Measurements from ENCODE around the gene NCK1. TPM values are rescaled to one million over a fixed set of nuclear protein-coding genes. Genes with fewer than 3 reads are reported as not detected.
A peak's percentile ranks its signal among the peaks of the same experiment; 100 is the strongest.

The NCK1 gene
- total RNA-seq (2011; cell fraction: chromatin; rRNA removed; ENCODE audit: low replicate concordance) = 18.7 and 56.8 TPM in 2 replicates
- 11.3 and 15.9 TPM in 2 replicates for total RNA-seq (2011; cell fraction: nucleolus; rRNA removed)
- 30.7 and 64.5 TPM in 2 replicates for total RNA-seq (2011; cell fraction: nucleoplasm; rRNA removed)
- total RNA-seq (2014; rRNA removed) (14.9 and 23.2 TPM in 2 replicates), total RNA-seq (2014; rRNA removed; fragmentation: Illumina TruSeq; extraction: Trizol) (24.4 and 25.0 TPM in 2 replicates), total RNA-seq (2015; rRNA removed; fragmentation: Illumina TruSeq; extraction: Trizol) (23.2 and 27.1 TPM in 2 replicates), total RNA-seq (2021) (22.6 and 23.2 TPM in 2 replicates), polyA plus RNA-seq (2011; rRNA removed) (22.9 and 30.5 TPM in 2 replicates), polyA plus RNA-seq (2014; fragmentation: Illumina TruSeq; extraction: Trizol) (26.4 and 30.0 TPM in 2 replicates), polyA plus RNA-seq (2014; fragmentation: Nextera tagmentation; extraction: Ambion mirVana) (10 to 100 TPM; 17.3 to 24.4 TPM), polyA plus RNA-seq (2014; rRNA removed) (22.2 and 25.7 TPM in 2 replicates), polyA minus RNA-seq (2011; rRNA and poly(A)+ RNA removed) (46.4 and 62.6 TPM in 2 replicates), Bru-seq, nascent RNA (percentile 81 among the genes with signal in this experiment), BruChase-seq, experiment 1, labeled RNA remaining after a 2-hour chase (percentile 75 among the genes with signal in this experiment), BruChase-seq, experiment 2, labeled RNA remaining after a 6-hour chase (percentile 71 among the genes with signal in this experiment)
- polyA plus RNA-seq (2011; cell fraction: cytosol; rRNA removed) = 4.0 and 8.7 TPM in 2 replicates
- polyA plus RNA-seq (2011; cell fraction: nucleus; rRNA removed) = 6.3 and 11.6 TPM in 2 replicates
- polyA plus RNA-seq (2012) = 17.4 and 19.4 TPM in 2 replicates
- polyA minus RNA-seq (2011; cell fraction: cytosol; rRNA and poly(A)+ RNA removed) = 13.9 and 16.8 TPM in 2 replicates
- 18.2 and 29.5 TPM in 2 replicates for polyA minus RNA-seq (2011; cell fraction: nucleus; rRNA and poly(A)+ RNA removed)
- long read RNA-seq, experiment 1, transcript NCK1-207 (4 exons, 1,971 nt) = minor isoform, 8 of 58 reads
- long read RNA-seq, experiment 1, transcript NCK1-201 (4 exons, 1,937 nt) = major isoform, 28 of 58 reads
- long read RNA-seq, experiment 1, partial matches to known transcripts = 10 of 58 reads
- long read RNA-seq, experiment 1, other reads (novel, unspliced or antisense) = 12 of 58 reads
- long read RNA-seq, experiment 2, partial matches to known transcripts = 0 of 6 reads
- long read RNA-seq, experiment 2, other reads (novel, unspliced or antisense) = 2 of 6 reads
- long read RNA-seq, experiment 3, transcript NCK1-207 (4 exons, 1,971 nt) = minor isoform, 5 of 32 reads
- long read RNA-seq, experiment 3, transcript NCK1-201 (4 exons, 1,937 nt) = major isoform, 18 of 32 reads
- long read RNA-seq, experiment 3, partial matches to known transcripts = 2 of 32 reads
- long read RNA-seq, experiment 3, other reads (novel, unspliced or antisense) = 6 of 32 reads

DNA sequence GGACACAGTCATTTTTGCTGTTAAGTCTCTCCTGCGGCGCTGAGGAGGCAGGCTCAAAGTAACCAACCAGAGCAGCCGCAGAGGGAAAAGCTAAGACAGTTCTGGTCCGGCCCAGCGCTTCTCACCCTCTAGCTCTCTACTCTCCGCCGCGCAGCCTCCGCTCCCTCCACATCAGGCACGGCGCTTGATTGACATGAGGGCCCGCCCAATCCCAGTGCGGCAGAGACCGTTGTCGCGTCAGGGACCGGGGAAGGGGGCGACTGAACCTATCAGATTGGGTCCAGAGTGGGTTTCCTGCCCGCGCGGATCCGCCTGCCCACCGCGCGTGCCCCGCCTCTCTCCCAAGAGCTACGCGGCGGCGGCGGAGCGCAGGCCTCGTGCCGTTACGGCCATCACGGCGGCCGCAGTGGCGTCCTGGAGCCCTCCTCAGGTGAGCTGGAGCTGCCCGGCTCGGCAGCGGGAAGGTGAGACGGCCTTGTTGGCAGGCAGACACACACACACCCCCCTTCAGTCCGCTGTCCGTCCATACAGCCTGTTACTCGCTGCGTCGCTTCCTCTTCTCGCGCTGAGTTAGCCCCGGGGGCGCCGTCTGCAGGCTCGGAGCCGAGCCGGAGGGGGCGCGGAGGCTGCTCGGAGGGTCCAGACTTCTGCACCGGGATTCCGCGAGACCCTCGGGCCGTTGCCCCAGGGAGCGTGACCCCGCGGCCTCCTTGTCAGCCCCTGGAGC, at the start of gene NCK1:
TSS of gene NCK1 (plus strand) at position 319 of the 727 bp plus-strand sequence. CDS start 65,794 bp downstream, outside the sequence.
- Histone ChIP-seq H3K9ac (ENCODE audit: insufficient read depth in 1 of 2, low read depth in 2 of 2, low read length in 2 of 2) (peak within 1 kb of the TSS; percentile 85 to 99), H3K4me3 (peak within 1 kb of the TSS; percentile 97), H2AFZ (ENCODE audit: low read depth, low read length) (peak within 1 kb of the TSS; percentile 93), H3K9me3 (replicated peaks; ENCODE audit: control insufficient read depth, insufficient read depth, low read depth, low read length) (no peaks in the 10 kb centered on the region), H3K36me3 (ENCODE audit: control insufficient read depth, insufficient read depth, low read length) (peaks cover 3% of the 10 kb centered on the region; the same call in 2 of the 3 replicates), H3K79me2 (ENCODE audit: control insufficient read depth, insufficient read depth, low read length) (peaks cover 83% of the 10 kb centered on the region), H3K4me1 (replicated peaks in 1 of 2; ENCODE audit: control insufficient read depth in 2 of 2, insufficient read depth in 2 of 2, low read length in 2 of 2) (peaks cover 8 to 16% of the 10 kb centered on the region in 2 experiments; a peak in 4 of 5 replicates), H3K4me2 (ENCODE audit: insufficient read depth, low read length) (peak within 1 kb of the TSS; percentile 87), H3K27me3 (ENCODE audit: control insufficient read depth in 2 of 2, insufficient read depth in 2 of 2, low read length in 2 of 2) (no peaks in the 10 kb centered on the region), H4K20me1 (replicated peaks; ENCODE audit: control insufficient read depth, insufficient read depth, low read length) (no peaks in the 10 kb centered on the region; the same call in 1 of the 2 replicates), H3K27ac (ENCODE audit: extremely low read depth, low read depth, low read length) (peak within 1 kb of the TSS; percentile 94), H3K9me1 (ENCODE audit: control insufficient read depth, insufficient read depth, low read length) (no peaks in the 10 kb centered on the region)
- ChIA-PET POLR2A (interaction anchor here (0.6 to 1.6 kb wide), 13 partner anchors 10 to 470 kb away, joined by 3 to 8 read pairs (median 3); partner anchors contain the start of gene STAG1), CTCF (ENCODE audit: low intra/inter-chr PET ratio) (no interaction called here)
- no TSS peak for BruUV-seq (replicated peaks)
- FAIRE-seq (peak; percentile 89), DNase-seq (ENCODE audit: extremely low read depth in 1 of 4, low spot score in 3 of 4) (peak; percentile 93 to 96 (median 94)), ATAC-seq (peak; percentile 96)
- in situ Hi-C loops (cut with MboI) (no loop called here), intact Hi-C loops (cut with micrococcal nuclease) (loop anchor here (2.0 to 5.0 kb wide), 3 partner anchors 95 to 153 kb away; partner anchors contain the start of genes IL20RB and STAG1)
- under 1% methylated on average over 41 of the region's 67 CpGs for WGBS (ENCODE audit: insufficient coverage, low coverage, missing lambda C conversion rate)
- TF ChIP-seq HOMEZ (CRISPR knock-in tag; IDR thresholded peaks at IDR 0.05) (no peak), TSC22D4 (tag; IDR thresholded peaks at IDR 0.05) (no peak), SIN3A (IDR thresholded peaks at IDR 0.05; ENCODE audit: borderline replicate concordance in 2 of 2, control insufficient read depth in 1 of 2, low read depth in 2 of 2, low read length in 2 of 2) (peak; percentile 15 to 71; a peak in 3 of 4 replicates), SAP30 (IDR thresholded peaks at IDR 0.05; ENCODE audit: borderline replicate concordance, insufficient read depth, low read depth, low read length, poor library complexity, severe bottlenecking) (peak; percentile 35), TAF15 (IDR thresholded peaks at IDR 0.05; ENCODE audit: low read depth, low read length) (no peak), ELF2 (CRISPR knock-in tag; IDR thresholded peaks at IDR 0.05) (no peak), CBFB (CRISPR knock-in tag; IDR thresholded peaks at IDR 0.05) (no peak), RUNX1 (IDR thresholded peaks at IDR 0.05; ENCODE audit: low read depth) (no peak)
- TF ChIP-seq, protein P1, sequence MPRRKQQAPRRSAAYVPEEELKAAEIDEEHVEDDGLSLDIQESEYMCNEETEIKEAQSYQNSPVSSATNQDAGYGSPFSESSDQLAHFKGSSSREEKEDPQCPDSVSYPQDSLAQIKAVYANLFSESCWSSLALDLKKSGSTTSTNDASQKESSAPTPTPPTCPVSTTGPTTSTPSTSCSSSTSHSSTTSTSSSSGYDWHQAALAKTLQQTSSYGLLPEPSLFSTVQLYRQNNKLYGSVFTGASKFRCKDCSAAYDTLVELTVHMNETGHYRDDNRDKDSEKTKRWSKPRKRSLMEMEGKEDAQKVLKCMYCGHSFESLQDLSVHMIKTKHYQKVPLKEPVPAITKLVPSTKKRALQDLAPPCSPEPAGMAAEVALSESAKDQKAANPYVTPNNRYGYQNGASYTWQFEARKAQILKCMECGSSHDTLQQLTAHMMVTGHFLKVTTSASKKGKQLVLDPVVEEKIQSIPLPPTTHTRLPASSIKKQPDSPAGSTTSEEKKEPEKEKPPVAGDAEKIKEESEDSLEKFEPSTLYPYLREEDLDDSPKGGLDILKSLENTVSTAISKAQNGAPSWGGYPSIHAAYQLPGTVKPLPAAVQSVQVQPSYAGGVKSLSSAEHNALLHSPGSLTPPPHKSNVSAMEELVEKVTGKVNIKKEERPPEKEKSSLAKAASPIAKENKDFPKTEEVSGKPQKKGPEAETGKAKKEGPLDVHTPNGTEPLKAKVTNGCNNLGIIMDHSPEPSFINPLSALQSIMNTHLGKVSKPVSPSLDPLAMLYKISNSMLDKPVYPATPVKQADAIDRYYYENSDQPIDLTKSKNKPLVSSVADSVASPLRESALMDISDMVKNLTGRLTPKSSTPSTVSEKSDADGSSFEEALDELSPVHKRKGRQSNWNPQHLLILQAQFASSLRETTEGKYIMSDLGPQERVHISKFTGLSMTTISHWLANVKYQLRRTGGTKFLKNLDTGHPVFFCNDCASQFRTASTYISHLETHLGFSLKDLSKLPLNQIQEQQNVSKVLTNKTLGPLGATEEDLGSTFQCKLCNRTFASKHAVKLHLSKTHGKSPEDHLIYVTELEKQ (CRISPR knock-in tag; IDR thresholded peaks at IDR 0.05) = no peak
